Measurements from ENCODE around the gene UBE2F. TPM values are rescaled to one million over a fixed set of nuclear protein-coding genes. Genes with fewer than 3 reads are reported as not detected.

Gene UBE2F
- polyA plus RNA-seq, 3 donors = 51.1 to 120 (median 117) TPM

DNA sequence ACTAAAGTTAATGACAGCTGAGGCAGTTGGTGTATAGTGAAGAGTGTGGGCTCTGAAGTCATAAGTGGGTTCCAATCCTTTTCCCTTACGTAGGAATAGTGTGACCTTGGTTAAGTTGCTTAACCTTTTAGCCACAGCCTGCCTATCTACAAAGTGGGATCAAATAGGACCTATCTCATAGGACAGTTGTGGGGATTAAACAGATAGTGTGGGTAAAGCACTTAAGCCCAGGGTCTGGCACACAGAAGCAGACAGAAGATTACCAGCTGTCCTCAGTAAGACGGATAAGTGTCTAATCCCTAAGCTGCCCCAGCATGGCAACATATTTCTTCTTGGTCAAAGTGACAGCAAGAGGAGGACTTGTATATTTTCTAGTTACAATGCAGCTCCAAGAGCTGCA, 28.2 kb downstream of the UBE2F start:
- no peak overlapping the region for H3K9ac ChIP-seq (ENCODE audit: insufficient read depth, low read length, poor library complexity, severe bottlenecking)
- peaks cover 32 to 79% of the 10 kb centered on the region in 2 donors for H3K36me3 ChIP-seq (replicated peaks in 1 of 2; ENCODE audit: control insufficient read depth in 1 of 2, insufficient read depth in 2 of 2, low read length in 2 of 2)
- DNase-seq = no peak
- H3K4me3 ChIP-seq (replicated peaks in 1 of 3; ENCODE audit: low read depth in 2 of 3, low read length in 3 of 3) = no peak overlapping the region
- peaks cover 19% of the 10 kb centered on the region for H4K20me1 ChIP-seq (ENCODE audit: insufficient read depth, low read length)
- H3K4me2 ChIP-seq (replicated peaks; ENCODE audit: extremely low read depth, low read length, poor library complexity, severe bottlenecking) = no peak overlapping the region
- TF ChIP-seq, protein P1, sequence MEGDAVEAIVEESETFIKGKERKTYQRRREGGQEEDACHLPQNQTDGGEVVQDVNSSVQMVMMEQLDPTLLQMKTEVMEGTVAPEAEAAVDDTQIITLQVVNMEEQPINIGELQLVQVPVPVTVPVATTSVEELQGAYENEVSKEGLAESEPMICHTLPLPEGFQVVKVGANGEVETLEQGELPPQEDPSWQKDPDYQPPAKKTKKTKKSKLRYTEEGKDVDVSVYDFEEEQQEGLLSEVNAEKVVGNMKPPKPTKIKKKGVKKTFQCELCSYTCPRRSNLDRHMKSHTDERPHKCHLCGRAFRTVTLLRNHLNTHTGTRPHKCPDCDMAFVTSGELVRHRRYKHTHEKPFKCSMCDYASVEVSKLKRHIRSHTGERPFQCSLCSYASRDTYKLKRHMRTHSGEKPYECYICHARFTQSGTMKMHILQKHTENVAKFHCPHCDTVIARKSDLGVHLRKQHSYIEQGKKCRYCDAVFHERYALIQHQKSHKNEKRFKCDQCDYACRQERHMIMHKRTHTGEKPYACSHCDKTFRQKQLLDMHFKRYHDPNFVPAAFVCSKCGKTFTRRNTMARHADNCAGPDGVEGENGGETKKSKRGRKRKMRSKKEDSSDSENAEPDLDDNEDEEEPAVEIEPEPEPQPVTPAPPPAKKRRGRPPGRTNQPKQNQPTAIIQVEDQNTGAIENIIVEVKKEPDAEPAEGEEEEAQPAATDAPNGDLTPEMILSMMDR (IDR thresholded peaks at IDR 0.05) = no peak
- no peaks in the 10 kb centered on the region for H3K79me2 ChIP-seq (ENCODE audit: insufficient read depth, low read length)
- intact Hi-C loops (cut with micrococcal nuclease) = no loop called here
- Mint-ChIP-seq H3K4me3 (no peak overlapping the region), H3K27me3 (ENCODE audit: low read depth in 3 of 3) (no peaks in the 10 kb centered on the region), H3K4me1 (no peaks in the 10 kb centered on the region), H3K9me3 (peaks cover 0 to 8% (median 0%) of the 10 kb centered on the region in 7 donors), H3K27ac (peak overlapping the region in 1 of 7 donors; percentile 8), H3K36me3 (peaks cover 63 to 74% of the 10 kb centered on the region in 2 donors)
- no peak overlapping the region for H3K27ac ChIP-seq (ENCODE audit: low read depth in 1 of 2, low read length in 2 of 2)
- H3K4me1 ChIP-seq (ENCODE audit: control insufficient read depth in 1 of 2, insufficient read depth in 2 of 2, low read length in 2 of 2) = no peaks in the 10 kb centered on the region
- no peaks in the 10 kb centered on the region for H3K27me3 ChIP-seq (ENCODE audit: control insufficient read depth in 2 of 2, insufficient read depth in 2 of 2, low read length in 2 of 2)
- WGBS (ENCODE audit: insufficient coverage) = no CpG with 5 or more reads among the region's 2 CpGs
- H3K9me3 ChIP-seq (replicated peaks in 1 of 2; ENCODE audit: control insufficient read depth in 1 of 2, insufficient read depth in 1 of 2, low read length in 2 of 2) = no peaks in the 10 kb centered on the region
- H2AFZ ChIP-seq (ENCODE audit: insufficient read depth, low read depth, low read length, poor library complexity, severe bottlenecking) = no peak overlapping the region

DNA sequence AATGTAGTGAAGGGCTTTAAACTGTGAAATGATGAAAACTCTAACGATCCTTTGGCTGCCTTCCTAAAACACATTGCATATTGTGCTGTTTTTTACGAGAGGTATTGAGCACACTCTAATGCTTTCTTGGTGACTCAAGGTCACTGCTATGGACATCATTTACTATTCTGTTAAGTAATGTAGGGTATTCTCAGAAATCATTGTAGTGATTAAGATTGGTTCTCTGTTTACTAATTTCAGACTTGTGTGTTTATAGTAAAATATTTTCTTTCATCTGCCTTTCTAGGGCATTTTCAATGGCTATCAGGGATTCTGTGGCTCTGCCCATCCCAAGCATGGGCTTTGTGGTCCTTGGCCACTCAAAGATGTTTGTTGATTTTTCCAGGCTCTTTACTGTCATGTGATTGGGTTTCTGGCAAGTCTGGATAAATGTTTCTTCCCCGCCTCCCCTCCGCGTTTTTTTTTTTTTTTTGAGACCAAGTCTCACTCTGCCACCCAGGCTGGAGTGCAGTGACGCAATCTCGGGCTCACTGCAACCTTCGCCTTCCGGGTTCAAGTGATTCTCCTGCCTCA, 29.3 kb downstream of the UBE2F start:
- H3K4me1 Mint-ChIP-seq = no peaks in the 10 kb centered on the region
- H3K9ac ChIP-seq (ENCODE audit: insufficient read depth, low read length, poor library complexity, severe bottlenecking) = no peak overlapping the region
- no peaks in the 10 kb centered on the region for H3K27me3 Mint-ChIP-seq (ENCODE audit: low read depth in 3 of 3)
- H3K36me3 ChIP-seq (replicated peaks in 1 of 2; ENCODE audit: control insufficient read depth in 1 of 2, insufficient read depth in 2 of 2, low read length in 2 of 2) = peaks cover 27 to 85% of the 10 kb centered on the region in 2 donors
- H3K9me3 ChIP-seq (replicated peaks in 1 of 2; ENCODE audit: control insufficient read depth in 1 of 2, insufficient read depth in 1 of 2, low read length in 2 of 2) = no peaks in the 10 kb centered on the region
- no peak overlapping the region for H2AFZ ChIP-seq (ENCODE audit: insufficient read depth, low read depth, low read length, poor library complexity, severe bottlenecking)
- H3K27me3 ChIP-seq (ENCODE audit: control insufficient read depth in 2 of 2, insufficient read depth in 2 of 2, low read length in 2 of 2) = no peaks in the 10 kb centered on the region
- H3K4me2 ChIP-seq (replicated peaks; ENCODE audit: extremely low read depth, low read length, poor library complexity, severe bottlenecking) = no peak overlapping the region
- peak overlapping the region in 3 of 7 donors; percentile 14 to 50 (median 50) for H3K27ac Mint-ChIP-seq
- intact Hi-C loops (cut with micrococcal nuclease) = no loop called here
- no peak for DNase-seq
- WGBS (ENCODE audit: insufficient coverage) = 56% methylated on average over 3 of the region's 9 CpGs
- no peaks in the 10 kb centered on the region for H3K79me2 ChIP-seq (ENCODE audit: insufficient read depth, low read length)
- H3K4me3 ChIP-seq (replicated peaks in 1 of 3; ENCODE audit: low read depth in 2 of 3, low read length in 3 of 3) = no peak overlapping the region
- H3K36me3 Mint-ChIP-seq = peaks cover 65 to 78% of the 10 kb centered on the region in 2 donors
- peaks cover 0 to 8% (median 0%) of the 10 kb centered on the region in 7 donors for H3K9me3 Mint-ChIP-seq
- no peak overlapping the region for H3K27ac ChIP-seq (ENCODE audit: low read depth in 1 of 2, low read length in 2 of 2)
- TF ChIP-seq, protein P1 (IDR thresholded peaks at IDR 0.05) = no peak
- H3K4me3 Mint-ChIP-seq = no peak overlapping the region
- H4K20me1 ChIP-seq (ENCODE audit: insufficient read depth, low read length) = peaks cover 26% of the 10 kb centered on the region
- no peaks in the 10 kb centered on the region for H3K4me1 ChIP-seq (ENCODE audit: control insufficient read depth in 1 of 2, insufficient read depth in 2 of 2, low read length in 2 of 2)
